Pons (tissue), 1 donor: Measurements from ENCODE around the gene AK3.

Experiments
- DNase-seq: peaks from one replicate; pipeline ENCODE4 v3.0.0-alpha.2; 2016; ENCODE audit warnings: low spot score

AK3 gene

GRCh38 chr9:4748612-4749011 lies 7.6 kb upstream of the AK3 start:
- DNase-seq, result no peak

GRCh38 chr9:4746278-4747030 lies 5.5 kb upstream of the AK3 start:
- no peak for DNase-seq

- DNase-seq, result no peak
These were observed 2.3 kb upstream of the AK3 start for GRCh38 chr9:4743131-4743875.

GRCh38 chr9:4742246-4742645 lies 1.2 kb upstream of the AK3 start:
- no peak for DNase-seq

- peak; percentile 56 for DNase-seq
These were observed 525 bp upstream of the AK3 start for GRCh38 chr9:4741365-4742089.

- DNase-seq, result no peak
These were observed 689 bp downstream of the AK3 start for GRCh38 chr9:4740388-4740637.

GRCh38 chr9:4739587-4740387 lies 1.2 kb downstream of the AK3 start:
- DNase-seq, result no peak

GRCh38 chr9:4738866-4739586 lies 2.0 kb downstream of the AK3 start:
- DNase-seq, result no peak

- DNase-seq, result no peak
These were observed 6.9 kb downstream of the AK3 start for GRCh38 chr9:4734150-4734549.

GRCh38 chr9:4732890-4733289 lies 8.1 kb downstream of the AK3 start:
- no peak for DNase-seq

GRCh38 chr9:4727593-4727992 lies 13.4 kb downstream of the AK3 start:
- no peak for DNase-seq

GRCh38 chr9:4725706-4726442 lies 15.1 kb downstream of the AK3 start:
- DNase-seq, result no peak

- no peak for DNase-seq
These were observed 19.3 kb downstream of the AK3 start for GRCh38 chr9:4721736-4722135.

- no peak for DNase-seq
These were observed 22.1 kb downstream of the AK3 start for GRCh38 chr9:4718911-4719310.

- DNase-seq, result peak; percentile 55
These were observed 23.2 kb downstream of the AK3 start for GRCh38 chr9:4717815-4718214.

GRCh38 chr9:4716163-4716562 lies 24.8 kb downstream of the AK3 start:
- no peak for DNase-seq

- no peak for DNase-seq
These were observed 26.6 kb downstream of the AK3 start for GRCh38 chr9:4714266-4715016.

GRCh38 chr9:4713849-4714248 lies 27.2 kb downstream of the AK3 start:
- no peak for DNase-seq

- DNase-seq, result no peak
These were observed 31.6 kb downstream of the AK3 start for GRCh38 chr9:4709380-4709779.

GRCh38 chr9:4706971-4707622 lies 33.9 kb downstream of the AK3 start:
- DNase-seq, result no peak
